Heart left ventricle (tissue), 16 donors: ENCODE results near the gene KLLN. TPM values are rescaled to one million over a fixed set of nuclear protein-coding genes. Genes with fewer than 3 reads are reported as not detected.
A peak's percentile ranks its signal among the peaks of the same experiment; 100 is the strongest.
"Not testable (repeated sequence)": the region's sequence is repeated elsewhere in the genome, so short reads cannot be mapped to it uniquely, and the experiment has no call there.

ENCODE experiments used
- ATAC-seq, 4 donors: fragments of 200-7000 bp; cut with Tn5 transposase; one replicate each; pipeline ENCODE4 v1.9.1; 2020 to 2022; ENCODE audit warnings: moderate library complexity in 4 of 4, mild to moderate bottlenecking in 3 of 4, moderate number of reproducible peaks in 1 of 4
- DNase-seq, 5 donors: peaks; one replicate each; pipeline ENCODE4 v3.0.0-alpha.2; 2020
- H3K27ac ChIP-seq, 12 donors: fragments of 200-600 bp; sonication (generic) in 4 of 12; one replicate each; pipeline versions ENCODE4 v1.5.0 to v1.8.0; 2016 to 2022; ENCODE audit warnings: mild to moderate bottlenecking in 2 of 12
- H3K27me3 ChIP-seq, 9 donors: fragments of 200-600 bp; sonication (generic) in 2 of 9; one replicate each; pipeline versions ENCODE4 v1.5.1 to v1.8.0; 2016 to 2022; ENCODE audit warnings: mild to moderate bottlenecking in 3 of 9
- H3K36me3 ChIP-seq, 9 donors: fragments of 200-600 bp; sonication (generic) in 2 of 9; one replicate each; pipeline versions ENCODE4 v1.5.0 to v1.8.0; 2018 to 2022; ENCODE audit warnings: mild to moderate bottlenecking in 2 of 9
- H3K4me1 ChIP-seq, 12 donors: fragments of 200-600 bp; sonication (generic) in 4 of 12; one replicate each; pipeline versions ENCODE4 v1.5.0 to v1.8.0; 2016 to 2022; ENCODE audit warnings: mild to moderate bottlenecking in 3 of 12
- H3K4me3 ChIP-seq, 12 donors: fragments of 200-600 bp; sonication (generic) in 4 of 12; one replicate each; pipeline versions ENCODE4 v1.5.0 to v1.8.0; 2017 to 2022; ENCODE audit warnings: mild to moderate bottlenecking in 9 of 12, moderate library complexity in 4 of 12
- H3K9me3 ChIP-seq, 12 donors: fragments of 200-600 bp; sonication (generic) in 4 of 12; one replicate each; pipeline versions ENCODE4 v1.5.0 to v1.8.0; 2016 to 2022; ENCODE audit warnings: mild to moderate bottlenecking in 1 of 12
- POLR2A ChIP-seq, 2 donors: fragments of 450-650 bp; IDR thresholded peaks; one replicate each; pipeline ENCODE4 v1.6.1; 2017; ENCODE audit warnings: antibody characterized with exemption in 2 of 2, mild to moderate bottlenecking in 2 of 2, moderate library complexity in 2 of 2
- WGBS, 4 donors: extraction: QIAGEN DNeasy Blood & Tissue Kit in 2 of 4; methylation state at CpG; one replicate each; pipeline versions ENCODE4 v1.1.5 to v1.1.7; 2013 to 2018; 5-methylcytosine and 5-hydroxymethylcytosine counted together
- intact Hi-C, 10 donors: fragments of 100-400 bp; cut with DNase I; formaldehyde crosslinking; loops; one replicate each; pipeline versions ENCODE4 v1.11.1 to v1.14.2; 2022
- polyA plus RNA-seq, 2 donors: library from polyadenylated mRNA; stranded (reverse); fragments of 200-250 nt; gene quantifications; one replicate each; pipeline ENCODE4 v1.2.3, GENCODE V29; 2013
- total RNA-seq, 9 donors: library from RNA; depleted of rRNA in 2 of 9; stranded (reverse); fragments of >200 nt in 2 of 9; fragmentation: NEBNext Ultra II Directional in 3 of 9; extraction: Animal tissue kit (Norgen Biotek cat#: 25700) in 3 of 9; gene quantifications; one replicate each; pipeline versions ENCODE4 v1.1.0 to v1.2.4, GENCODE V29; 2016 to 2023
- TF ChIP-seq, protein P1 (sequence below), 12 donors: fragments of 200-600 bp; sonication (generic) in 4 of 12; IDR thresholded peaks; one replicate each; pipeline versions ENCODE4 v1.5.0 to v1.8.0; 2018 to 2022; ENCODE audit warnings: antibody characterized with exemption in 12 of 12, mild to moderate bottlenecking in 5 of 12
- donor health status: ischemic (EF 13 %, LVEDD 7.1; RV severe dilation, severe dysfunction).
- donor health status: healthy with polysubstance abuse.
- donor health status: DM: no; HTN: yes; CAD: no.
- donor health status: DM: no; HTN: no; CAD: no.
- donor health status: ischemic (EF 25% LVEDD 6.9; RV normal size, moderate dysfunction).
- donor health status: ischemic (EF 25% LVEDD 5.7; RV mildly dilated, moderate dysfunction).
- donor health status: healthy.
- donor health status: DM: yes; HTN: yes; CAD: no.
- donor health status: ischemic (EF 35%, LVEDD 5.7; RV mildly dilated, moderate dysfunction).
- donor health status: nonischemic (EF 11% LVEDD 7.7; RV severe dilation, severe dysfunction).
- donor health status: DM: yes; HTN: yes; CAD: no.
- donor health status: PGD.
- donor health status: ischemic (EF 29% LVEDD 5.4; RV normal size, mild dysfunction).
- donor health status: nonischemic (EF 23%, LVEDD 6.1; RV moderate dilation, normal function).

Gene KLLN
- total and polyA plus RNA-seq, 11 donors: 0.13 to 0.57 (median 0.27) TPM

- no peaks in the 10 kb centered on the region for H3K9me3 ChIP-seq
- no peaks in the 10 kb centered on the region for H3K36me3 ChIP-seq
- DNase-seq: no peak
- H3K27ac ChIP-seq: no peak overlapping the region
- no peaks in the 10 kb centered on the region for H3K27me3 ChIP-seq
- H3K4me1 ChIP-seq: peaks cover 0 to 9% (median 0%) of the 10 kb centered on the region in 12 donors
- intact Hi-C loops: loop anchor here in 6 of 10 donors (5.0 kb wide), 4 partner anchors 260 to 705 kb away; no protein-coding TSS in a partner anchor
- WGBS, 4 donors: 84 to 98% (median 94%) methylated on average over 1 of the region's 1 CpG
- ATAC-seq: no peak
- TF ChIP-seq, protein P1, sequence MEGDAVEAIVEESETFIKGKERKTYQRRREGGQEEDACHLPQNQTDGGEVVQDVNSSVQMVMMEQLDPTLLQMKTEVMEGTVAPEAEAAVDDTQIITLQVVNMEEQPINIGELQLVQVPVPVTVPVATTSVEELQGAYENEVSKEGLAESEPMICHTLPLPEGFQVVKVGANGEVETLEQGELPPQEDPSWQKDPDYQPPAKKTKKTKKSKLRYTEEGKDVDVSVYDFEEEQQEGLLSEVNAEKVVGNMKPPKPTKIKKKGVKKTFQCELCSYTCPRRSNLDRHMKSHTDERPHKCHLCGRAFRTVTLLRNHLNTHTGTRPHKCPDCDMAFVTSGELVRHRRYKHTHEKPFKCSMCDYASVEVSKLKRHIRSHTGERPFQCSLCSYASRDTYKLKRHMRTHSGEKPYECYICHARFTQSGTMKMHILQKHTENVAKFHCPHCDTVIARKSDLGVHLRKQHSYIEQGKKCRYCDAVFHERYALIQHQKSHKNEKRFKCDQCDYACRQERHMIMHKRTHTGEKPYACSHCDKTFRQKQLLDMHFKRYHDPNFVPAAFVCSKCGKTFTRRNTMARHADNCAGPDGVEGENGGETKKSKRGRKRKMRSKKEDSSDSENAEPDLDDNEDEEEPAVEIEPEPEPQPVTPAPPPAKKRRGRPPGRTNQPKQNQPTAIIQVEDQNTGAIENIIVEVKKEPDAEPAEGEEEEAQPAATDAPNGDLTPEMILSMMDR (IDR thresholded peaks at IDR 0.05): no peak
- no peak for TF ChIP-seq POLR2A (IDR thresholded peaks at IDR 0.05)
- H3K4me3 ChIP-seq: no peak overlapping the region
Observed at GRCh38 chr10:87852089-87852488, 11.2 kb downstream of the KLLN start.

DNA sequence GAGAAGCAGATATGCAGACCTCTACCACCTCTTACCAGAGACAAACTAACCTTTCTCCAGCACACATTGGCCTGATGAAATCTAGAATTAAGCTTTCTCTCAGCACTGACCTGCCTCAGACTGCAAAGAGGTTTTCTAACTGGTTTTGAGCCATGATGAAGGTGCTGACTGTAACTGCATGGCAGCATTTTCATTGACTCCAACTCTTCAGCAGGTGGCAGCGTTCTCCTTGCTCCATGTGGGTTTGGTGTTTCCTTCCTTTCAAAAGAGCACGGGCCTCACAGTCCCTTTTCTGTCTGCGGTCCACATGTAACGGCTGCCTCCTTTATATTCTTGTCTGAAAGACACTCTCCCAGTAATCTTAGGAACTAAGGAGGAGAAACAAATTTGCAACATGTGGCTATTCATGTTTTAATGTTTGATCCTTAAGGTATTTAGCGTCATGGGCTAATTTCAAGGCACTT is 12.6 kb downstream of the KLLN start:
- H3K4me3 ChIP-seq: no peak overlapping the region
- DNase-seq: peak in 4 of 5 donors; percentile 55 to 77 (median 62)
- intact Hi-C loops: loop anchor here (1.0 to 5.0 kb wide), 6 partner anchors 262 to 707 kb away; no protein-coding TSS in a partner anchor
- H3K36me3 ChIP-seq: no peaks in the 10 kb centered on the region
- peaks cover 0 to 9% (median 0%) of the 10 kb centered on the region in 12 donors for H3K4me1 ChIP-seq
- no peaks in the 10 kb centered on the region for H3K9me3 ChIP-seq
- ATAC-seq: peak in 3 of 4 donors; percentile 93 to 96 (median 94)
- H3K27ac ChIP-seq: no peak overlapping the region
- WGBS, 4 donors: 9 to 15% (median 14%) methylated on average over 5 of the region's 5 CpGs
- TF ChIP-seq, protein P1 (IDR thresholded peaks at IDR 0.05): peak; percentile 46 to 81 (median 72)
- TF ChIP-seq POLR2A (IDR thresholded peaks at IDR 0.05): no peak
- H3K27me3 ChIP-seq: no peaks in the 10 kb centered on the region

GRCh38 chr10:87849001-87849400 is 14.3 kb downstream of the KLLN start:
- Histone ChIP-seq H3K4me1 (peaks cover 0 to 9% (median 0%) of the 10 kb centered on the region in 12 donors), H3K36me3 (no peaks in the 10 kb centered on the region), H3K27ac (no peak overlapping the region), H3K4me3 (no peak overlapping the region), H3K27me3 (no peaks in the 10 kb centered on the region), H3K9me3 (no peaks in the 10 kb centered on the region)
- ATAC-seq (no peak), DNase-seq (no peak)
- intact Hi-C loops: loop anchor here in 1 of 10 donors (5.0 kb wide), 1 partner anchor 268 kb away; no protein-coding TSS in a partner anchor
- TF ChIP-seq, protein P1 (IDR thresholded peaks at IDR 0.05): no peak
- TF ChIP-seq POLR2A (IDR thresholded peaks at IDR 0.05): no peak

- Histone ChIP-seq H3K36me3 (no peaks in the 10 kb centered on the region), H3K4me1 (peaks cover 0 to 9% (median 0%) of the 10 kb centered on the region in 12 donors), H3K27ac (no peak overlapping the region), H3K27me3 (no peaks in the 10 kb centered on the region), H3K4me3 (no peak overlapping the region), H3K9me3 (no peaks in the 10 kb centered on the region)
- ATAC-seq (no peak), DNase-seq (no peak)
- no peak for TF ChIP-seq POLR2A (IDR thresholded peaks at IDR 0.05)
- TF ChIP-seq, protein P1 (IDR thresholded peaks at IDR 0.05): no peak
- intact Hi-C loops: loop anchor here in 1 of 10 donors (5.0 kb wide), 1 partner anchor 270 kb away; no protein-coding TSS in a partner anchor
Observed at GRCh38 chr10:87847550-87847949, 15.8 kb downstream of the KLLN start.

- not testable (repeated sequence) for H3K36me3 ChIP-seq, ATAC-seq, H3K9me3 ChIP-seq, DNase-seq, H3K4me1 ChIP-seq, H3K27me3 ChIP-seq, H3K27ac ChIP-seq, H3K4me3 ChIP-seq
- intact Hi-C loops: loop anchor here in 1 of 10 donors (5.0 kb wide), 1 partner anchor 271 kb away; no protein-coding TSS in a partner anchor
- 93 to 97% (median 95%) methylated on average over 8 of the region's 8 CpGs for WGBS, 4 donors
Observed at GRCh38 chr10:87846711-87847110, 16.6 kb downstream of the KLLN start.
